Body of pancreas (tissue), 4 donors: ENCODE results near the gene IPO11. TPM values are rescaled to one million over a fixed set of nuclear protein-coding genes. Genes with fewer than 3 reads are reported as not detected.

Source experiments
- ATAC-seq: fragments of 150-250 bp; one replicate; pipeline ENCODE4 v1.9.1; 2016
- DNase-seq, 4 donors: peaks; one replicate each; pipeline ENCODE4 v3.0.0-alpha.2; 2019
- H3K27ac ChIP-seq, 4 donors: fragments of 200-600 bp; sonication (generic); 1 replicate in 3 of 4; 2 replicates in 1 of 4; pipeline versions ENCODE4 v1.5.1 to v1.6.1; 2016 to 2019; ENCODE audit warnings: mild to moderate bottlenecking in 1 of 4, mixed read lengths in 1 of 4, moderate library complexity in 1 of 4
- H3K27me3 ChIP-seq, 2 donors: fragments of 200-600 bp; sonication (generic); one replicate each; pipeline ENCODE4 v1.6.0; 2016; ENCODE audit warnings: mild to moderate bottlenecking in 1 of 2
- H3K36me3 ChIP-seq, 2 donors: fragments of 200-600 bp; sonication (generic); replicated peaks in 1 of 2; 2 replicates each; pipeline ENCODE4 v1.5.1; 2016; ENCODE audit warnings: low read depth in 2 of 2; ENCODE audit not compliant: insufficient read depth in 1 of 2
- H3K4me1 ChIP-seq: fragments of 200-600 bp; sonication (generic); one replicate; pipeline ENCODE4 v1.6.0; 2016
- H3K4me3 ChIP-seq, 2 donors: fragments of 200-600 bp; sonication (generic); 1 replicate in 1 of 2; 2 replicates in 1 of 2; pipeline ENCODE4 v1.5.1; 2016 to 2019
- H3K9me3 ChIP-seq, 3 donors: fragments of 200-600 bp; sonication (generic); 1 replicate in 2 of 3; 2 replicates in 1 of 3; pipeline ENCODE4 v1.5.1; 2016
- POLR2A ChIP-seq, 3 donors: fragments of 450-650 bp; IDR thresholded peaks; one replicate each; pipeline ENCODE4 v1.6.1; 2016; ENCODE audit warnings: antibody characterized with exemption in 3 of 3, mild to moderate bottlenecking in 2 of 3
- WGBS, 2 donors: methylation state at CpG; one replicate each; pipeline ENCODE4 v1.1.5; 2017; 5-methylcytosine and 5-hydroxymethylcytosine counted together
- intact Hi-C: fragments of 100-400 bp; cut with DNase I; formaldehyde crosslinking; loops from one replicate; pipeline ENCODE4 v1.15.1; 2023
- total RNA-seq, 2 donors: library from RNA; depleted of rRNA; stranded (reverse); fragments of >200 nt; gene quantifications; one replicate each; pipeline ENCODE4 v1.1.0, GENCODE V29; 2016
- TF ChIP-seq, protein P1 (sequence below), 7 experiments: fragments of 450-650 bp in 4 of 7; fragments of 200-600 bp in 3 of 7; sonication (generic) in 3 of 7; IDR thresholded peaks; one replicate each; pipeline ENCODE4 v1.5.1; 2016 to 2019; ENCODE audit warnings: antibody characterized with exemption in 7 of 7

The IPO11 gene
- total RNA-seq, 2 donors from 2014 or later: 10.9 to 13.2 TPM

- H3K4me3 ChIP-seq: no peak overlapping the region
- no peaks in the 10 kb centered on the region for H3K9me3 ChIP-seq
- H3K27me3 ChIP-seq: no peaks in the 10 kb centered on the region
- ATAC-seq: no peak
- H3K36me3 ChIP-seq: no peaks in the 10 kb centered on the region
- intact Hi-C loops: no loop called here
- TF ChIP-seq, protein P1, sequence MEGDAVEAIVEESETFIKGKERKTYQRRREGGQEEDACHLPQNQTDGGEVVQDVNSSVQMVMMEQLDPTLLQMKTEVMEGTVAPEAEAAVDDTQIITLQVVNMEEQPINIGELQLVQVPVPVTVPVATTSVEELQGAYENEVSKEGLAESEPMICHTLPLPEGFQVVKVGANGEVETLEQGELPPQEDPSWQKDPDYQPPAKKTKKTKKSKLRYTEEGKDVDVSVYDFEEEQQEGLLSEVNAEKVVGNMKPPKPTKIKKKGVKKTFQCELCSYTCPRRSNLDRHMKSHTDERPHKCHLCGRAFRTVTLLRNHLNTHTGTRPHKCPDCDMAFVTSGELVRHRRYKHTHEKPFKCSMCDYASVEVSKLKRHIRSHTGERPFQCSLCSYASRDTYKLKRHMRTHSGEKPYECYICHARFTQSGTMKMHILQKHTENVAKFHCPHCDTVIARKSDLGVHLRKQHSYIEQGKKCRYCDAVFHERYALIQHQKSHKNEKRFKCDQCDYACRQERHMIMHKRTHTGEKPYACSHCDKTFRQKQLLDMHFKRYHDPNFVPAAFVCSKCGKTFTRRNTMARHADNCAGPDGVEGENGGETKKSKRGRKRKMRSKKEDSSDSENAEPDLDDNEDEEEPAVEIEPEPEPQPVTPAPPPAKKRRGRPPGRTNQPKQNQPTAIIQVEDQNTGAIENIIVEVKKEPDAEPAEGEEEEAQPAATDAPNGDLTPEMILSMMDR (IDR thresholded peaks at IDR 0.05): no peak
- no peak for TF ChIP-seq POLR2A (IDR thresholded peaks at IDR 0.05)
- H3K27ac ChIP-seq: no peak overlapping the region
- no peak for DNase-seq
- no peaks in the 10 kb centered on the region for H3K4me1 ChIP-seq
- WGBS, 2 donors: 77% methylated on average over 2 of the region's 2 CpGs
Observed at GRCh38 chr5:62575066-62575465, 162.5 kb downstream of the IPO11 start.

DNA sequence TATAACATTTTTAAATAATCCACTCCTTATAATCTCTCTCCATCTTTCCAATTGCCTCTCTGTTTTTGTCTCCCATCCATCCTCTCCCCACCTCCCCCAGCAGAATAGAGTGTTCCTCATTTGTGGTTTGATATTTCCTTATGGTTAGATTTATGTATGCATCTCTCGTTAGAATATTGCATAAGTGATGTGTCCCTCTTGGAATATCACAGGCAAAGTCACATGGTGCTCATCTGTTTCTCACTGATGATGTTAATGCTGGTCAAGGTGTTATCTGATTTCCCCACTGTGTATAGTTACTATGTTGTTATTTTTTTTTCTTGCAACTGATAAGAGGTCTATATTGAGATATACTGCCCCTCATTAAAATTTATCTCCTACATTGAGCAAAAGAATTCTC, 162.9 kb downstream of the IPO11 start:
- intact Hi-C loops: no loop called here
- Histone ChIP-seq H3K4me3 (no peak overlapping the region), H3K9me3 (no peaks in the 10 kb centered on the region), H3K4me1 (no peaks in the 10 kb centered on the region), H3K27me3 (no peaks in the 10 kb centered on the region), H3K36me3 (no peaks in the 10 kb centered on the region), H3K27ac (no peak overlapping the region)
- DNase-seq (no peak), ATAC-seq (no peak)
- 78 to 94% methylated on average over 1 of the region's 1 CpG for WGBS, 2 donors
- no peak for TF ChIP-seq POLR2A (IDR thresholded peaks at IDR 0.05)
- TF ChIP-seq, protein P1 (IDR thresholded peaks at IDR 0.05): no peak

DNA sequence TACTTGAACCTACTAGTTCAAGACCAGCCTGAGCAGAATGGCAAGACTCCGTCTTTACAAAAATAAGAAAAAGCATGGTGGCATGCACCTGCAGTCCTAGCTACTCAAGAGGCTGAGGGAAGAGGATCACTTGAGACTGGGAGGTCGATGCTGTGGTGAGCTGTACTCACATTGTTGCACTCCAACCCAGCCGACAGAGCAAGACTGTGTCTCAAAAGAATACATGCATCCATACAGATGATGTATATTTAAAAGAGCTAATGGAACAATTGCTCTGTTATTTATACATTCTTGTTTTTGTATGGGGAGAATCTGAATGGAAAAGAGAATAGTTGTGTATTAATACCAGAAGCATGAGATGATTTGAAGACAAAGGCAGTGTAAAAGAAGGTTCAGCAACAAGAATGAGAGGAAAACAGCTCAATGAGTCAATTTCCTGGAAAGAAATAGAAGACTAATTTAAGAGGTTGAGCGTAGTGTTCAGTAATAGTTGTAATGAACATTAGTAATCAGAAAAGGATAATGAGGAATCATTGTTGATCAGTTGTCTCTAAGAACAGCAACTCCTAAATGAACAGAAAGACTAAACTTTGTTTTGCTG, 164.1 kb downstream of the IPO11 start:
- H3K9me3 ChIP-seq: no peaks in the 10 kb centered on the region
- no peaks in the 10 kb centered on the region for H3K36me3 ChIP-seq
- no peak overlapping the region for H3K27ac ChIP-seq
- H3K4me1 ChIP-seq: no peaks in the 10 kb centered on the region
- 86 to 95% methylated on average over 4 of the region's 4 CpGs for WGBS, 2 donors
- no peak overlapping the region for H3K4me3 ChIP-seq
- no peaks in the 10 kb centered on the region for H3K27me3 ChIP-seq
- TF ChIP-seq POLR2A (IDR thresholded peaks at IDR 0.05): no peak
- TF ChIP-seq, protein P1 (IDR thresholded peaks at IDR 0.05): no peak
- DNase-seq: no peak
- intact Hi-C loops: no loop called here
- ATAC-seq: no peak

GRCh38 chr5:62577488-62577887, 164.9 kb downstream of the IPO11 start:
- H3K4me1 ChIP-seq: no peaks in the 10 kb centered on the region
- H3K4me3 ChIP-seq: no peak overlapping the region
- 93 to 94% methylated on average over 1 of the region's 1 CpG for WGBS, 2 donors
- no peaks in the 10 kb centered on the region for H3K36me3 ChIP-seq
- intact Hi-C loops: no loop called here
- no peak overlapping the region for H3K27ac ChIP-seq
- H3K27me3 ChIP-seq: no peaks in the 10 kb centered on the region
- H3K9me3 ChIP-seq: no peaks in the 10 kb centered on the region
- ATAC-seq (no peak), DNase-seq (no peak)
- TF ChIP-seq, protein P1 (IDR thresholded peaks at IDR 0.05): no peak
- no peak for TF ChIP-seq POLR2A (IDR thresholded peaks at IDR 0.05)

DNA sequence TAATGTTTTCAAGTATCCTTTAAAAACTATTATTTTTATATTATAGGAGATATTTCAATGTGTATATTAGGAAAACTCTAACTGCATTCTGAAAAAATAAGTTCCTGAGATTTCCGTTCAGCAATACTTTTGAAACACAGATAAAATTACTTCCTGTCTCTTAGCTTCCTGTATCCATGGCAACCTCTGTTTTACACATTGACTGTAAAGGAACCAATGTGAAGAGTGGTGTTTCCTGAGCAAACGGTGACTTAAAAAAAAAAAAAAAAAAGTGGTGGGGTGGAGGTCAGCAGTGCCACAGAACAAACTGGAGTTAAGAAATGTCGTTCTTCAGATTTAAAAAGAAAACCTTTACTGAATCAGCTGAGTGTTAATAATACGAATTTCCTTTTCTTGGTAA, 166.0 kb downstream of the IPO11 start, which contains the start of gene LRRC70:
Gene LRRC70 (plus strand): TSS at position 280 of the 400 bp plus-strand sequence. CDS start 620 bp downstream, outside the sequence.
- intact Hi-C loops: no loop called here
- H3K27me3 ChIP-seq: no peaks in the 10 kb centered on the region
- ATAC-seq (no peak), DNase-seq (no peak)
- TF ChIP-seq, protein P1 (IDR thresholded peaks at IDR 0.05): no peak
- TF ChIP-seq POLR2A (IDR thresholded peaks at IDR 0.05): no peak
- no peaks in the 10 kb centered on the region for H3K9me3 ChIP-seq
- no peaks in the 10 kb centered on the region for H3K4me1 ChIP-seq
- no peak within 1 kb of the TSS for H3K4me3 ChIP-seq
- WGBS, 2 donors: 53 to 76% methylated on average over 4 of the region's 4 CpGs
- H3K27ac ChIP-seq: no peak within 1 kb of the TSS
- H3K36me3 ChIP-seq: no peaks in the 10 kb centered on the region
